Spleen (tissue), 7 donors: Measurements from ENCODE around the gene TMEM163.

Source experiments
- CTCF ChIP-seq, 11 experiments: fragments of 200-600 bp in 7 of 11; fragments of 450-650 bp in 4 of 11; sonication (generic) in 4 of 11; IDR thresholded peaks in 8 of 11; conservative IDR thresholded peaks in 3 of 11; 1 replicate in 7 of 11; 2 replicates in 4 of 11; pipeline versions ENCODE4 v1.4.0 to v1.8.0; 2016 to 2021; ENCODE audit warnings: antibody characterized with exemption in 11 of 11, inconsistent platforms in 4 of 11, mild to moderate bottlenecking in 1 of 11
- POLR2A ChIP-seq, 3 donors: fragments of 450-650 bp; IDR thresholded peaks; one replicate each; pipeline ENCODE4 v1.5.1; 2017; ENCODE audit warnings: antibody characterized with exemption in 3 of 3, mild to moderate bottlenecking in 1 of 3
- POLR2AphosphoS5 ChIP-seq, 3 donors: sonication (generic); formaldehyde crosslinking; IDR thresholded peaks; one replicate each; pipeline ENCODE4 v1.5.1; 2017; ENCODE audit warnings: antibody characterized with exemption in 3 of 3
- donor health status: DM: no; HTN: no; CAD: no; lungs with moderate emphysema.
- donor health status: DM: no; HTN: no; CAD: no.
- donor health status: DM: no; HTN: no; CAD: no.

GRCh38 chr2:134671513-134671912, 47.3 kb downstream of the TMEM163 start:
- TF ChIP-seq CTCF (IDR thresholded peaks at IDR 0.05 in 8 of 11, conservative IDR thresholded peaks at IDR 0.05 in 3 of 11) (no peak), POLR2A (IDR thresholded peaks at IDR 0.05) (no peak), POLR2AphosphoS5 (IDR thresholded peaks at IDR 0.05) (no peak)
